ENCODE results near the gene PRMT5. TPM values are rescaled to one million over a fixed set of nuclear protein-coding genes. Genes with fewer than 3 reads are reported as not detected.
A peak's percentile ranks its signal among the peaks of the same experiment; 100 is the strongest.

Gene PRMT5
- polyA plus RNA-seq, 4 donors = 149 to 160 (median 152) TPM

DNA sequence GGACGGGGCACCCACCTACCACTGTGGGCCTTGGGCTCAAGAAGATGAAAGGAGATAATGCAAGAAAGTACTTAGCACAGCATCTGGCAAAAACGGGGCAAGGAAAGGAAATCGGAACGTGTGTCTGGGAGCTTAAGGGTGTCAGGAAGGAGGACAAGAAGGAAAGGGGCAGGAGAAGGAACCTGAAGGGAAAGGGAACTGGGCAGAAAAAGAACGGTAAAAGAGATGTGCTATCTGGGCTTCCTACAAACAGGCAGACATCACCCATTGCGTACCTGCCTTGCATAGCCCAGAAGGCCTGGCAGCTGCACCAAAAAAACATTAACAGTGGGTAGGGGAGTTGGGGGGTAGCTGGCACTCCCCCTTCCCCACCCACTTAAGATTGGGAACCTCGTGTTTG, 47.1 kb downstream of the PRMT5 start:
- DNase-seq (ENCODE audit: low read depth in 4 of 4, low spot score in 2 of 4) = no peak

DNA sequence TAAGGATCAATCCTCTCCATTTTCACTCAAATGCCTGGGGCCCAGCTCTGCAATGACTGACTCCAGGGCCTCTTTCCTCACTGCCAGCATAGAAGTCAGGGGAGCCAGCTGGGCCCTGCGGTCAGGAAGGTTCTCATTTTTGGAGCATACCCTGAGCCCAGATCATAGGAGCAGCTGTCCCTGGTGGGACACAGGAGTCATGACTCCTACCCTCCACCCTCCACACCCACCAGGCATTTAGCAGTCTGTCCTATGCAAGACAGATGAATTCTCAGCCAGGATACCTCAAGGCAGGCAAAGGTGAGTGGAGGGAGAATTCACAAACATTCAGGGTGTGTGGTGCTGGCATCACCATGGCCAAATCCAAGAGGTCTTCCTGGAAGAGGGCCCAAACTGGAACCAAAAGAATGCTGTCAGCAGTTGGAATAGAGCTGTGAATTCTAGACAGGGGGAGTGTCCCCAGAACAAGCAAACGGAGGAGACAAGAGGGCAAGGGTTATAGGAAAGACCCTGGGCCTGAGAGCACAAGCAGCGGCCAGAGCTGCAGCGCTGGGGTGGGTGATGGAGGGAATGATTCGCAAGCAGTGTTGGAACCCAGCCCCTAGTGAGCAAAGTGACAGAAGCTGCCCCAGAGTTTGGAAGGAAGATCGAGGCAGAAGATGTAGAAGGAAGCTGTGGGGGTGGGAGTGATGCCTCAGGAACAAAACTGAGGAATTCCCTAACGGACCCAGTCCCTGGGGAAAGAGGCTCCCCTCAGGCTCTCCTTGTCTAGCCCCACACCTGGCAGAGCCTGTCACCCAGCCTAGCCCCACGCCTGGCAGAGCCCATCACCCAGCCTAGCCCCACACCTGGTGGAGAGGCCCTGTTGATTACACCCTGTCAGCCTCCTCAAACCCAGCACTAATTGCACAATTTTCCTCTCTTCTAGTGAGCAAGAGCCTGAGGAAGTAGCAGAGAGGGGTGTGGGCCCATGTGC, 50.6 kb downstream of the PRMT5 start:
- no peak for DNase-seq (ENCODE audit: low read depth in 4 of 4, low spot score in 2 of 4)

DNA sequence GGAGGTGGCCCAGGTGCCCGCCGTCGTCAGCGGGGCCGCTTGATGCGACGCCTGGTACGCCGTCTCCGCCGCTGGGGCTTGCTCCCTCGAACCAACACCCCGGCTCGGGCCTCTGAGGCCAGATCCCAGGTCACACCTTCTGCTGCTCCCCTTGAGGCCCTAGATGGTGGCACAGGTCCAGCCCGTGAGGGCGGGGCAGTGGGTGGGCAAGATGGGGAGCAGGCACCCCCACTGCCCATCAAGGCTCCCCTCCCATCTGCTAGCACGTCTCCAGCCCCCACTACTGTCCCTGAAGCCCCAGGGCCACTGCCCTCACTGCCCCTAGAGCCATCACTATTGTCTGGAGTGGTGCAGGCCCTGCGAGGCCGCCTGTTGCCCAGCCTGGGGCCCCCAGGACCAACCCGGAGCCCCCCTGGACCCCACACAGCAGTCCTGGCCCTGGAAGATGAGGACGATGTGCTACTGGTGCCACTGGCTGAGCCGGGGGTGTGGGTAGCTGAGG, 52.1 kb downstream of the PRMT5 start:
- DNase-seq (ENCODE audit: low read depth in 4 of 4, low spot score in 2 of 4) = no peak

DNA sequence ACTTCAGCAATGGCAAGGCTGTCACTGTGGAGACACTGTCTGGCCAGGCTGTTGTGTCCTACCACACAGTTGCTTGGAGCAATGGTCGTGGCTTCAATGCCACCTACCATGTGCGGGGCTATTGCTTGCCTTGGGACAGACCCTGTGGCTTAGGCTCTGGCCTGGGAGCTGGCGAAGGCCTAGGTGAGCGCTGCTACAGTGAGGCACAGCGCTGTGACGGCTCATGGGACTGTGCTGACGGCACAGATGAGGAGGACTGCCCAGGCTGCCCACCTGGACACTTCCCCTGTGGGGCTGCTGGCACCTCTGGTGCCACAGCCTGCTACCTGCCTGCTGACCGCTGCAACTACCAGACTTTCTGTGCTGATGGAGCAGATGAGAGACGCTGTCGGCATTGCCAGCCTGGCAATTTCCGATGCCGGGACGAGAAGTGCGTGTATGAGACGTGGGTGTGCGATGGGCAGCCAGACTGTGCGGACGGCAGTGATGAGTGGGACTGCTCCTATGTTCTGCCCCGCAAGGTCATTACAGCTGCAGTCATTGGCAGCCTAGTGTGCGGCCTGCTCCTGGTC, 53.3 kb downstream of the PRMT5 start:
- DNase-seq (ENCODE audit: low read depth in 4 of 4, low spot score in 2 of 4) = no peak

DNA sequence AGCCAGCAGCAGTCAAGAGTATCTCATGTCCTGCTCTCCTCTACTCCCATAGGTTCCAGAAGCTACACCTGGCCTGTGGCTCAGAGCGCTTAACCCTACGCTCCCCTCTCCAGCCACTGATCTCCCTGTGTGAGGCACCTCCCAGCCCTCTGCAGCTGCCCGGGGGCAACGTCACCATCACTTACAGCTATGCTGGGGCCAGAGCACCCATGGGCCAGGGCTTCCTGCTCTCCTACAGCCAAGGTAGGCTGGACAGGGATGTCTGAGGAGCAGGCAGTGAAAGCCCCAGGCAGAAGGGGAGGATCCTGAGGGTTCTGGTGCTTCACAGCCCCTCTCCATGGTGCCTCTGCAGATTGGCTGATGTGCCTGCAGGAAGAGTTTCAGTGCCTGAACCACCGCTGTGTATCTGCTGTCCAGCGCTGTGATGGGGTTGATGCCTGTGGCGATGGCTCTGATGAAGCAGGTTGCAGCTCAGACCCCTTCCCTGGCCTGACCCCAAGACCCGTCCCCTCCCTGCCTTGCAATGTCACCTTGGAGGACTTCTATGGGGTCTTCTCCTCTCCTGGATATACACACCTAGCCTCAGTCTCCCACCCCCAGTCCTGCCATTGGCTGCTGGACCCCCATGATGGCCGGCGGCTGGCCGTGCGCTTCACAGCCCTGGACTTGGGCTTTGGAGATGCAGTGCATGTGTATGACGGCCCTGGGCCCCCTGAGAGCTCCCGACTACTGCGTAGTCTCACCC, 54.0 kb downstream of the PRMT5 start:
- DNase-seq (ENCODE audit: low read depth in 4 of 4, low spot score in 2 of 4) = no peak

DNA sequence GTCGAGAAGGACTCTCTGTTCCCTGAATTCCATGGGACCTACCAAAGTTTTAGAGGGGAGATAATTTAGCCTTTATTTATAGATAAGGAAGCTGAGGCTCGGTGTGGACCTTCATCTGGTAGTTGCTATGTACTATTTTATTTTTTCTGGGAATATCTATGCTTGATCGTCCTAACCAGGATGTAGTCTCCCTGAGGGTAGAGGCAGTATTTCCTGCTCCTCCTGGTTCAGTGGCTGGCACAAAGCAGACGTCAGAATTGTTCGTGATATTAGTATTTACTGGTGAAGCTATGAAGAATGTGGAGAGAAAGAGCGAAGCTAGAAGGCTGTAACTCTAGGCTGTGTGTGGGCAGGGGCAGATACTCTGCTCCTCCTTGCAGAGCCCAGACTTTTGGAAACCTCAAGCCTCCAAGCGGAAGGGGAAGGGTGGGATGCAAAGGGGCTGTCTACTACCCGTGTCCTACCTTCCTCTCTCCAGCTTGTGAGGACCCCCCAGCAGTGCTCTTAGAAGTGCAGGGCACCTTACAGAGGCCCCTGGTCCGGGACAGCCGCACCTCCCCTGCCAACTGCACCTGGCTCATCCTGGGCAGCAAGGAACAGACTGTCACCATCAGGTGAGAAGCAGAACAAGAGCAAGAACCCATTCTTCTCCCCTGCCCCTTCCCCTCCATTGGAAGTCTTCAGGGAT, 56.2 kb downstream of the PRMT5 start:
- no peak for DNase-seq (ENCODE audit: low read depth in 4 of 4, low spot score in 2 of 4)

DNA sequence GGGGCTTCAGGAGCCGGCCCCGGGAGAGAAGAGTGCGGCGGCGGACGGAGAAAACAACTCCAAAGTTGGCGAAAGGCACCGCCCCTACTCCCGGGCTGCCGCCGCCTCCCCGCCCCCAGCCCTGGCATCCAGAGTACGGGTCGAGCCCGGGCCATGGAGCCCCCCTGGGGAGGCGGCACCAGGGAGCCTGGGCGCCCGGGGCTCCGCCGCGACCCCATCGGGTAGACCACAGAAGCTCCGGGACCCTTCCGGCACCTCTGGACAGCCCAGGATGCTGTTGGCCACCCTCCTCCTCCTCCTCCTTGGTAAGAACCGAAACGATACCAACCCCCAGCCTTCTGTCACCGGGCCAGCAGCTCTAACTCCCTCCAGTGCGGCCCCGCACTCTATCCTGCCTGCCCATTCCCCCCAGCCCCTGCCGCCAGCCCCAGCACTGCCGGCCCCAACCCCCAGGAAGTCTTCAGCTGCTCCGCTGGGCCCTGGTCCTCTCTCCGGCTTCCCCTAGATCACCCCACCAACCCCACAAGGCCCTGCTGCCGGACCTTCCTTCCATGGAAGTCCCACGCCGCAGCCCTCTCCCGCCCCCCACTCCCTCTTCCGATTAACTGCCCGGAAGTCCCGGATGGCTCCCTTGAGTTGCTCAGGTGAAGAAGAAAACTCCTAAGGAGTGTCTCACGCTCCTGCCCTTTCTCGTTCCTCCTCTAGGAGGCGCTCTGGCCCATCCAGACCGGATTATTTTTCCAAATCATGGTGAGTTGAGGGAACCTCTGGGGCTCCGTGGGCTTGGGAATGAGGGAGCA, 56.9 kb downstream of the PRMT5 start:
- peak; percentile 86 to 91 (median 87) for DNase-seq (ENCODE audit: low read depth in 4 of 4, low spot score in 2 of 4)

DNA sequence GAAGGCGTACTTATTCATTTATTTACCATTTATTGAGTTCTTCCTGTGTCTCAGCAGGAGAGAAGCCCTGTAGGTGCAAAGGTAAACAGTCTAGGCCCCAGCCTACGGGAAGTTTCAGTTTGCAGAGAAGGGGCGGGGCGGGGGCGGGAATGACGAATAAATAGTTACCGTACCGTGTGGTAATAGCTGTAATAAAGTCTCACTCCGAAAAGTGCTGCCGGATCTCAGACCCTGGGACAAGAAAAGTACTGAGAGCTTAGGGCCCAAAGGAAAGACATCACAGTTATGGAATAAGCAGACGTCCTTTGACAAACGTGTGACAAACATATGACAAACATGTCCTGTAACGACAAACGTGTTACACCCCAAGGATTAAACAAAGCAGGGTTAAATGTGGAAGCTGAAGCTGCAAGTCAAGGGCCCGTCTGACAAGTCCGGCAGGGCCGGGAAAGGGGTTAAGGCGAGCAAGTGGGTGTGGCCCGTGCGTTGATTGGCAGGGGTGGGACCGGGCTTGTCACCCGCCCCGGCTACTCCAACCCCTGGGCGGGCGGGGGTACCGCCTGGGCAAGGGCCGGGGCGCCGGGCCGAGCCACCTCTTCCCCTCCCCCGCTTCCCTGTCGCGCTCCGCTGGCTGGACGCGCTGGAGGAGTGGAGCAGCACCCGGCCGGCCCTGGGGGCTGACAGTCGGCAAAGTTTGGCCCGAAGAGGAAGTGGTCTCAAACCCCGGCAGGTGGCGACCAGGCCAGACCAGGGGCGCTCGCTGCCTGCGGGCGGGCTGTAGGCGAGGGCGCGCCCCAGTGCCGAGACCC, 57.7 kb downstream of the PRMT5 start, which contains the start of gene LRP10:
Gene LRP10 (plus strand): TSS at position 517 of the 809 bp plus-strand sequence. CDS start 564 bp downstream, outside the sequence.
- DNase-seq (ENCODE audit: low read depth in 4 of 4, low spot score in 2 of 4) = peak; percentile 76 to 92 (median 84)

DNA sequence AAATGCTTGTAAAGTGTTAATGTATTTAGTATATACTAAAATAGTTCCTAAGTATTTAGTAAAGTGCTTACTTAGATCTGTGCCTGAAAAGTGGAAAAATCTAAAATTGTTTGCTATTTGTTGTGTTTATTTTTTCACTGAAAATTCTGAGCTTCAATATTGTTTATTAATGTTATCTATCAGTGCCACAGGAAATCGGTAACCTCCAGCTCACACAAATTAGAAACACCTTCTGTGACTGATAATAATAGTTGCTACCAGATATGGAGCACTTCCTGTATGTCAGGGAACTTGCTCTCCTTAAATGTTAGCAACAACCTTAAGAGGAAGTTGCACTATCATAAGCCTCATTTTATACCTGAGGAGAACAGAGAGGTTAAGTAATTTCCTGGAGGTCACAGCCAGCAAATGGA, 58.4 kb downstream of the PRMT5 start:
- DNase-seq (ENCODE audit: low read depth in 4 of 4, low spot score in 2 of 4) = no peak

Other genes with a start within 250 kb of the PRMT5 start
- gene OXA1L, start 162.7 kb downstream of the PRMT5 start, polyA plus RNA-seq (ENCODE audit: insufficient read length in 4 of 4) = 100 to 1,000 TPM; 121 to 142 (median 137) TPM
- gene SLC7A7, start 113.9 kb downstream of the PRMT5 start, polyA plus RNA-seq (ENCODE audit: insufficient read length in 4 of 4) = 100 to 1,000 TPM in 1 of 4 donors, 10 to 100 TPM in 3; 77.6 to 141 (median 91.2) TPM
- gene MRPL52, start 99.5 kb downstream of the PRMT5 start, polyA plus RNA-seq (ENCODE audit: insufficient read length in 4 of 4) = 100 to 1,000 TPM in 2 of 4 donors, 10 to 100 TPM in 2; 67.2 to 105 (median 97.4) TPM
- 100 to 1,000 TPM; 127 to 186 (median 161) TPM for gene MMP14, start 92.8 kb downstream of the PRMT5 start, polyA plus RNA-seq (ENCODE audit: insufficient read length in 4 of 4)
- gene LRP10, start 57.6 kb downstream of the PRMT5 start, polyA plus RNA-seq (ENCODE audit: insufficient read length in 4 of 4) = 100 to 1,000 TPM in 1 of 4 donors, 10 to 100 TPM in 3; 81.1 to 100 (median 87.9) TPM
- 1 to 10 TPM; 1.3 to 2.3 (median 1.9) TPM for gene REM2, start 46.2 kb downstream of the PRMT5 start, polyA plus RNA-seq (ENCODE audit: insufficient read length in 4 of 4)
- gene RBM23, start 10.2 kb downstream of the PRMT5 start, polyA plus RNA-seq (ENCODE audit: insufficient read length in 4 of 4) = 100 to 1,000 TPM; 111 to 151 (median 129) TPM
- gene HAUS4, start 27.7 kb upstream of the PRMT5 start, polyA plus RNA-seq (ENCODE audit: insufficient read length in 4 of 4) = 10 to 100 TPM; 57.6 to 67.2 (median 58.9) TPM
- gene AJUBA, start 53.2 kb upstream of the PRMT5 start, polyA plus RNA-seq (ENCODE audit: insufficient read length in 4 of 4) = 100 to 1,000 TPM in 2 of 4 donors, 10 to 100 TPM in 2; 75.1 to 106 (median 89.7) TPM
- 10 to 100 TPM; 18.8 to 25.3 (median 23.3) TPM for gene C14orf93, start 80.8 kb upstream of the PRMT5 start, polyA plus RNA-seq (ENCODE audit: insufficient read length in 4 of 4)
- gene PSMB5, start 105.5 kb upstream of the PRMT5 start, polyA plus RNA-seq (ENCODE audit: insufficient read length in 4 of 4) = 100 to 1,000 TPM; 204 to 277 (median 233) TPM
- gene PSMB11, start 112.8 kb upstream of the PRMT5 start, polyA plus RNA-seq (ENCODE audit: insufficient read length in 4 of 4) = not detected
- 10 to 100 TPM; 13.1 to 46.0 (median 27.1) TPM for gene CDH24, start 128.1 kb upstream of the PRMT5 start, polyA plus RNA-seq (ENCODE audit: insufficient read length in 4 of 4)
- 100 to 1,000 TPM; 172 to 364 (median 273) TPM for gene ACIN1, start 165.8 kb upstream of the PRMT5 start, polyA plus RNA-seq (ENCODE audit: insufficient read length in 4 of 4)
- gene C14orf119, start 166.1 kb upstream of the PRMT5 start, polyA plus RNA-seq (ENCODE audit: insufficient read length in 4 of 4) = 10 to 100 TPM; 67.4 to 95.9 (median 73.9) TPM
- under 1 TPM in 2 of 4 donors, not detected in 2; 0.05 TPM for gene CIROP, start 175.6 kb upstream of the PRMT5 start, polyA plus RNA-seq (ENCODE audit: insufficient read length in 4 of 4)
- gene CEBPE, start 189.9 kb upstream of the PRMT5 start, polyA plus RNA-seq (ENCODE audit: insufficient read length in 4 of 4) = under 1 TPM in 3 of 4 donors, not detected in 1; 0.11 to 0.26 (median 0.14) TPM

Data from left renal cortex interstitium (tissue), 4 donors.